Measurements from ENCODE around the gene SMAD3.

The SMAD3 gene

DNA sequence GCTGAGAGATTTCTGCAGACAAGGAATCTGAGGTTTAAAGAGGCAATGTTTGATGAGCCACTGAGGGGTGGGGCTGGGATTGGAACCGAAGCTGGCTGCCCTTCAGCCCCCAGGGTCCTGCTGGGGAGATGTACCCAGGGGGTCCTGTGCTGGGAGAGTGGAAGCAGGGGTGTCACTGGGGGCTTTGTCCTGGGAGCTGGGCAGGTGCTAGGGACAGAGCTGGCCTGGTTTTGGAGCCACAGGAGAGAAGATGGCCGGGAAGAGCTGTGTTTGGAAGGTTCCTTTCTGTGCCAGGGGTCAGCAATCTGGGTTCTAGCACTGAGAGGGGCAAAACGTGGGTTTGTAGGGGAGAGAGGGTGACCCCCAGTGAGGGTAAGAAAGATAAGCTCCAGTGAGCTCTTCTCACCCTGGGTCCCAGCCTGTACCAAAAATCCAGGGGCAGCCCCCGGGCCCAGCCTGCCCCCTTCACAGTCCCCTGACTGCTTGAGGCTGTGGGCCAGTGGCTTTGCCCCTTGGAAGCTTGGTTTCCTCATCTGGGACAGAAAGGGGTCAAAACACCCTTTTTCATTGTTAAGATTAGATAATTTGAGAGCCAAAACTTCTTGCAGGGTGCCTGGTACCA, 69.6 kb downstream of the SMAD3 start:
- ATAC-seq (ENCODE audit: insufficient read depth, low read depth) (no peak), DNase-seq (no peak)
- no peak for TF ChIP-seq CTCF (IDR thresholded peaks at IDR 0.05; ENCODE audit: borderline replicate concordance, extremely low read depth, low read length, poor library complexity, severe bottlenecking)
- TF ChIP-seq EZH2 (IDR thresholded peaks at IDR 0.05; ENCODE audit: borderline replicate concordance, low read depth, low read length, severe bottlenecking), result no peak
- H3K4me1 ChIP-seq (ENCODE audit: insufficient read depth, low read length), result no peaks in the 10 kb centered on the region
- H3K9ac ChIP-seq (ENCODE audit: low read depth, low read length), result no peak overlapping the region
- H3K79me2 ChIP-seq (ENCODE audit: insufficient read depth, low read length), result no peaks in the 10 kb centered on the region
- no peaks in the 10 kb centered on the region for H3K9me3 ChIP-seq (ENCODE audit: insufficient read depth, low read length, severe bottlenecking)
- H2AFZ ChIP-seq (ENCODE audit: low read depth, low read length), result no peak overlapping the region
- H4K20me1 ChIP-seq (ENCODE audit: insufficient read depth, low read length), result no peaks in the 10 kb centered on the region
- H3K4me2 ChIP-seq (ENCODE audit: insufficient read depth, low read length), result no peak overlapping the region
- no peak overlapping the region for H3K27ac ChIP-seq (ENCODE audit: low read length)
- H3K4me3 ChIP-seq (ENCODE audit: low read depth in 1 of 2, low read length in 2 of 2), result no peak overlapping the region
- H3K36me3 ChIP-seq (ENCODE audit: insufficient read depth, low read length), result no peaks in the 10 kb centered on the region
- peaks cover 10% of the 10 kb centered on the region for H3K27me3 ChIP-seq (ENCODE audit: insufficient read depth, low read length, poor library complexity)

- Histone ChIP-seq H3K4me1 (ENCODE audit: insufficient read depth, low read length) (no peaks in the 10 kb centered on the region), H3K27ac (ENCODE audit: low read length) (no peak overlapping the region), H3K27me3 (ENCODE audit: insufficient read depth, low read length, poor library complexity) (peaks cover 10% of the 10 kb centered on the region), H3K9ac (ENCODE audit: low read depth, low read length) (no peak overlapping the region), H2AFZ (ENCODE audit: low read depth, low read length) (no peak overlapping the region), H3K4me2 (ENCODE audit: insufficient read depth, low read length) (no peak overlapping the region), H3K9me3 (ENCODE audit: insufficient read depth, low read length, severe bottlenecking) (no peaks in the 10 kb centered on the region), H3K4me3 (ENCODE audit: low read depth in 1 of 2, low read length in 2 of 2) (no peak overlapping the region), H4K20me1 (ENCODE audit: insufficient read depth, low read length) (no peaks in the 10 kb centered on the region), H3K36me3 (ENCODE audit: insufficient read depth, low read length) (no peaks in the 10 kb centered on the region), H3K79me2 (ENCODE audit: insufficient read depth, low read length) (no peaks in the 10 kb centered on the region)
- TF ChIP-seq EZH2 (IDR thresholded peaks at IDR 0.05; ENCODE audit: borderline replicate concordance, low read depth, low read length, severe bottlenecking) (no peak), CTCF (IDR thresholded peaks at IDR 0.05; ENCODE audit: borderline replicate concordance, extremely low read depth, low read length, poor library complexity, severe bottlenecking) (no peak)
- no peak for ATAC-seq (ENCODE audit: insufficient read depth, low read depth)
- no peak for DNase-seq
Measured at GRCh38 chr15:67135494-67135893, 70.1 kb downstream of the SMAD3 start.

GRCh38 chr15:67136802-67137201, 71.4 kb downstream of the SMAD3 start:
- Histone ChIP-seq H2AFZ (ENCODE audit: low read depth, low read length) (no peak overlapping the region), H3K36me3 (ENCODE audit: insufficient read depth, low read length) (no peaks in the 10 kb centered on the region), H3K79me2 (ENCODE audit: insufficient read depth, low read length) (no peaks in the 10 kb centered on the region), H3K4me1 (ENCODE audit: insufficient read depth, low read length) (no peaks in the 10 kb centered on the region), H3K9me3 (ENCODE audit: insufficient read depth, low read length, severe bottlenecking) (no peaks in the 10 kb centered on the region), H3K9ac (ENCODE audit: low read depth, low read length) (no peak overlapping the region), H3K4me2 (ENCODE audit: insufficient read depth, low read length) (no peak overlapping the region), H4K20me1 (ENCODE audit: insufficient read depth, low read length) (no peaks in the 10 kb centered on the region), H3K27me3 (ENCODE audit: insufficient read depth, low read length, poor library complexity) (peaks cover 10% of the 10 kb centered on the region), H3K4me3 (ENCODE audit: low read depth in 1 of 2, low read length in 2 of 2) (no peak overlapping the region), H3K27ac (ENCODE audit: low read length) (no peak overlapping the region)
- TF ChIP-seq EZH2 (IDR thresholded peaks at IDR 0.05; ENCODE audit: borderline replicate concordance, low read depth, low read length, severe bottlenecking) (no peak), CTCF (IDR thresholded peaks at IDR 0.05; ENCODE audit: borderline replicate concordance, extremely low read depth, low read length, poor library complexity, severe bottlenecking) (no peak)
- DNase-seq (no peak), ATAC-seq (ENCODE audit: insufficient read depth, low read depth) (no peak)
